Caco-2 (cell line): ENCODE data around the gene GNS. TPM values are rescaled to one million over a fixed set of nuclear protein-coding genes. Genes with fewer than 3 reads are reported as not detected.

Source experiments
- BruUV-seq: library from RNA; stranded (reverse); fragments of 400-500 nt; replicated peaks from 2 replicates; lab custom pipeline; 2021; lab: Mats Ljungman, UMichigan
- CTCF ChIA-PET: fragments of 300-600 bp; sonication (Branson Sonifier 250); formaldehyde crosslinking; loops from one replicate; lab custom pipeline; 2022; ENCODE audit warnings: antibody characterized with exemption; lab: Charles Lee
- POLR2A ChIA-PET: fragments of 300-600 bp; sonication (Branson Sonifier 250); formaldehyde crosslinking; loops from one replicate; lab custom pipeline; 2022; ENCODE audit warnings: antibody characterized with exemption; lab: Charles Lee
- DNase-seq, 2 experiments: peaks; one replicate each; pipeline versions ENCODE4 v3.0.0 to v3.0.0-alpha.2; 2020 to 2022
- H3K27me3 ChIP-seq: replicated peaks from 2 replicates; pipeline ENCODE4 v1.6.0; 2011; ENCODE audit warnings: low read length; ENCODE audit not compliant: control insufficient read depth, insufficient read depth
- H3K36me3 ChIP-seq: 2 replicates; pipeline ENCODE4 v1.5.1; 2011; ENCODE audit warnings: low read length; ENCODE audit not compliant: control insufficient read depth, insufficient read depth
- H3K4me1 ChIP-seq: fragments of 250-450 bp; sonication (Bioruptor Pico); 2 replicates; pipeline ENCODE4 v1.5.1; 2020; ENCODE audit warnings: mild to moderate bottlenecking
- H3K4me3 ChIP-seq: 2 replicates; pipeline ENCODE4 v1.5.1; 2011; ENCODE audit warnings: low read depth, mild to moderate bottlenecking, control low read depth, low read length
- H3K9me3 ChIP-seq: fragments of 250-450 bp; sonication (Bioruptor Pico); 2 replicates; pipeline ENCODE4 v1.5.1; 2020; ENCODE audit warnings: mild to moderate bottlenecking, moderate library complexity
- H3K27ac Mint-ChIP-seq: one replicate; pipeline ENCODE4 v1.8.0; 2022; ENCODE audit warnings: mixed read lengths; ENCODE audit not compliant: unreplicated experiment
- H3K27me3 Mint-ChIP-seq: one replicate; pipeline ENCODE4 v1.8.0; 2022; ENCODE audit warnings: mixed read lengths; ENCODE audit not compliant: insufficient read depth, unreplicated experiment
- H3K36me3 Mint-ChIP-seq: one replicate; pipeline ENCODE4 v1.8.0; 2022; ENCODE audit warnings: mild to moderate bottlenecking, mixed read lengths; ENCODE audit not compliant: insufficient read depth, unreplicated experiment
- H3K4me1 Mint-ChIP-seq: one replicate; pipeline ENCODE4 v1.8.0; 2022; ENCODE audit warnings: low read depth, mixed read lengths; ENCODE audit not compliant: unreplicated experiment
- H3K4me3 Mint-ChIP-seq: one replicate; pipeline ENCODE4 v1.8.0; 2022; ENCODE audit warnings: mild to moderate bottlenecking, moderate library complexity, mixed read lengths; ENCODE audit not compliant: unreplicated experiment
- H3K9me3 Mint-ChIP-seq: one replicate; pipeline ENCODE4 v1.8.0; 2022; ENCODE audit warnings: mixed read lengths; ENCODE audit not compliant: unreplicated experiment
- intact Hi-C: fragments of 100-400 bp; cut with micrococcal nuclease; formaldehyde crosslinking; loops from one replicate; pipeline ENCODE4 v1.10.0; 2022; ENCODE audit not compliant: unreplicated experiment
- total RNA-seq: library from RNA; stranded (reverse); gene quantifications from 2 replicates; pipeline ENCODE4 v1.2.3, GENCODE V29; 2022
- TF ChIP-seq, protein P1 (sequence below), 2 experiments: fragments of 200-600 bp in 1 of 2; IDR thresholded peaks; 1 replicate in 1 of 2; 2 replicates in 1 of 2; pipeline versions ENCODE4 v1.5.1 to v1.8.0; 2011 to 2022; ENCODE audit warnings: antibody characterized with exemption in 1 of 2, control low read depth in 1 of 2, inconsistent platforms in 1 of 2, low read depth in 1 of 2, low read length in 1 of 2, mild to moderate bottlenecking in 1 of 2, moderate library complexity in 1 of 2; ENCODE audit not compliant: insufficient read depth in 1 of 2, severe bottlenecking in 1 of 2, unreplicated experiment in 1 of 2

GNS gene
- total RNA-seq, 1 experiment from 2014 or later = 75.1 TPM

DNA sequence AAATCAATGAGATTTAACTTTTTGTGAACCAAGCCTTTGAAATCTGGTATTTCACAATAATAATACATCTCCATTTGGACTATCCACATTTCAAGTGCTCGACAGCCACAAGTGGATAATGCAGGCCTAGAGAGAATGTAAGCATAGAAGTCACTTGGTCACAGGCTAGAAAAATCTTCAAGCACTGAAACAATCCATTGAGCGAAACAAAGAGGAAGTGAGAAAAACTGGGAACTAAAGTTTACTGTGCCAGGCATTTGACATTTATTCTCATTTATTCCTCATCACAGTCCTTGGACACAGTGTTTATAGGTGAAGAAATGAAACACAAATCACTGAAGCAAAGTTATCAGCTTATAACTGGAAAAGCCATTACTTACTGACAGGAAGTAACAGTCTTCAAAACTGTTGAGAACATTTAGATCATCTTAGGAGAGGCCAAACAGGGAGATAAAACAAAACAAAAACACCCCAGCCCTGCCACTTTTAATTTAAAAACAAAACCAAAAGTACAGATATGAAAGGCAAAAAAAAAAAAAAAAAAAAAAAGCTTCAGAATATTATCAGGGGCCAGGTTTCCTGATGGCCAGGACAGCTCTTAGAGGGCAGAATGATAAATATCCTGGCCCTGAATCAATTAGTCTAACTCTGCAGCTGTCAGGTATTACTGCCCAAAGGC is 29.2 kb downstream of the GNS start:
- TF ChIP-seq, protein P1, sequence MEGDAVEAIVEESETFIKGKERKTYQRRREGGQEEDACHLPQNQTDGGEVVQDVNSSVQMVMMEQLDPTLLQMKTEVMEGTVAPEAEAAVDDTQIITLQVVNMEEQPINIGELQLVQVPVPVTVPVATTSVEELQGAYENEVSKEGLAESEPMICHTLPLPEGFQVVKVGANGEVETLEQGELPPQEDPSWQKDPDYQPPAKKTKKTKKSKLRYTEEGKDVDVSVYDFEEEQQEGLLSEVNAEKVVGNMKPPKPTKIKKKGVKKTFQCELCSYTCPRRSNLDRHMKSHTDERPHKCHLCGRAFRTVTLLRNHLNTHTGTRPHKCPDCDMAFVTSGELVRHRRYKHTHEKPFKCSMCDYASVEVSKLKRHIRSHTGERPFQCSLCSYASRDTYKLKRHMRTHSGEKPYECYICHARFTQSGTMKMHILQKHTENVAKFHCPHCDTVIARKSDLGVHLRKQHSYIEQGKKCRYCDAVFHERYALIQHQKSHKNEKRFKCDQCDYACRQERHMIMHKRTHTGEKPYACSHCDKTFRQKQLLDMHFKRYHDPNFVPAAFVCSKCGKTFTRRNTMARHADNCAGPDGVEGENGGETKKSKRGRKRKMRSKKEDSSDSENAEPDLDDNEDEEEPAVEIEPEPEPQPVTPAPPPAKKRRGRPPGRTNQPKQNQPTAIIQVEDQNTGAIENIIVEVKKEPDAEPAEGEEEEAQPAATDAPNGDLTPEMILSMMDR (IDR thresholded peaks at IDR 0.05; ENCODE audit: insufficient read depth in 1 of 2, low read depth in 1 of 2, low read length in 1 of 2, severe bottlenecking in 1 of 2, unreplicated experiment in 1 of 2) = no peak
- Histone ChIP-seq H3K27me3 (no peaks in the 10 kb centered on the region), H3K9me3 (no peaks in the 10 kb centered on the region), H3K4me1 (no peaks in the 10 kb centered on the region), H3K36me3 (no peaks in the 10 kb centered on the region; the same call in 1 of the 2 replicates), H3K4me3 (no peak overlapping the region)
- Mint-ChIP-seq H3K4me1 (no peaks in the 10 kb centered on the region), H3K9me3 (no peaks in the 10 kb centered on the region), H3K36me3 (peaks cover 30% of the 10 kb centered on the region), H3K27me3 (no peaks in the 10 kb centered on the region), H3K27ac (no peak overlapping the region), H3K4me3 (no peak overlapping the region)
- intact Hi-C loops = no loop called here
- ChIA-PET CTCF (no interaction called here), POLR2A (no interaction called here)
- no peak for DNase-seq
- no TSS peak for BruUV-seq

GRCh38 chr12:64724201-64724745 is 34.9 kb downstream of the GNS start:
- Histone ChIP-seq H3K36me3 (no peaks in the 10 kb centered on the region; the same call in 1 of the 2 replicates), H3K27me3 (no peaks in the 10 kb centered on the region), H3K9me3 (no peaks in the 10 kb centered on the region), H3K4me1 (peaks cover 13% of the 10 kb centered on the region; the same call in 1 of the 2 replicates), H3K4me3 (no peak overlapping the region)
- intact Hi-C loops = no loop called here
- POLR2A ChIA-PET = no interaction called here
- Mint-ChIP-seq H3K27me3 (no peaks in the 10 kb centered on the region), H3K4me1 (peaks cover 10% of the 10 kb centered on the region), H3K27ac (no peak overlapping the region), H3K9me3 (no peaks in the 10 kb centered on the region), H3K36me3 (peaks cover 8% of the 10 kb centered on the region), H3K4me3 (no peak overlapping the region)
- TF ChIP-seq, protein P1 (IDR thresholded peaks at IDR 0.05; ENCODE audit: insufficient read depth in 1 of 2, low read depth in 1 of 2, low read length in 1 of 2, severe bottlenecking in 1 of 2, unreplicated experiment in 1 of 2) = no peak
- CTCF ChIA-PET = interaction anchor here (0.8 kb wide), 1 partner anchor 72 kb away, joined by 3 read pairs; no protein-coding TSS in a partner anchor
- BruUV-seq = no TSS peak
- DNase-seq = no peak

DNA sequence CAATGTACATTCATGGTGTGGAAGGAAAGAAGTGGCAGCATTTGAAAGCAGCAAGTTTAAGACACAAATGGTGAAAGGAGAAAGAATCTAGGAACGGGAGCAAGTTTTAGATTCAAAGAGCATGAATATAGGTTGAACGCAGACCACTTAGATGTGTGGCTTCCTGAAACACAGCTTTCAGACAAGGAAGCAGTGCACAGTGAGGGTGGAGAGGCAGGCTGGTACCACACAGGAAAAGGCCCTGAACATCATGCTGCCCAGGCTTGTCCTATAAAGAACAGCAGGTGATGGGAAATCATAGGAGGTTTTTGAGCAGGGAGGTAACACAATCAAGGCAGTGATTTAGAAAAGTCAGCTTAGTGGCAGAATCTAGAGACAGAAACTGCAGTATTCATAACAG is 35.6 kb downstream of the GNS start:
- BruUV-seq = no TSS peak

More for the DNA sequence above, 35.6 kb downstream of the GNS start:
- H3K4me1 Mint-ChIP-seq = peaks cover 10% of the 10 kb centered on the region
- Histone ChIP-seq H3K4me1 (peaks cover 13% of the 10 kb centered on the region; the same call in 1 of the 2 replicates), H3K4me3 (no peak overlapping the region), H3K27me3 (no peaks in the 10 kb centered on the region), H3K36me3 (no peaks in the 10 kb centered on the region; the same call in 1 of the 2 replicates), H3K9me3 (no peaks in the 10 kb centered on the region)
- ChIA-PET POLR2A (no interaction called here), CTCF (interaction anchor here (0.8 kb wide), 1 partner anchor 73 kb away, joined by 3 read pairs; no protein-coding TSS in a partner anchor)
- intact Hi-C loops = no loop called here
- H3K27ac Mint-ChIP-seq = no peak overlapping the region
- no peaks in the 10 kb centered on the region for H3K9me3 Mint-ChIP-seq
- no peaks in the 10 kb centered on the region for H3K27me3 Mint-ChIP-seq
- peaks cover 11% of the 10 kb centered on the region for H3K36me3 Mint-ChIP-seq
- TF ChIP-seq, protein P1 (IDR thresholded peaks at IDR 0.05; ENCODE audit: insufficient read depth in 1 of 2, low read depth in 1 of 2, low read length in 1 of 2, severe bottlenecking in 1 of 2, unreplicated experiment in 1 of 2) = no peak
- no peak overlapping the region for H3K4me3 Mint-ChIP-seq
- no peak for DNase-seq
